GM23338 (cell line): ENCODE results near the gene SNX7.

Source experiments
- CREB1 ChIP-seq: fragments of 250-450 bp; sonication (Bioruptor Pico); IDR thresholded peaks from 2 replicates; pipeline ENCODE4 v1.5.0; 2020; ENCODE audit warnings: low read depth, mild to moderate bottlenecking, moderate library complexity
- EZH2 ChIP-seq: fragments of 200-600 bp; sonication (generic); IDR thresholded peaks from one replicate; pipeline ENCODE4 v1.8.0; 2017; ENCODE audit warnings: antibody characterized with exemption, mild to moderate bottlenecking, low read depth; ENCODE audit not compliant: unreplicated experiment
- EZH2phosphoT487 ChIP-seq: fragments of 200-600 bp; sonication (generic); IDR thresholded peaks from one replicate; pipeline ENCODE4 v1.8.1; 2018; ENCODE audit warnings: antibody characterized with exemption; ENCODE audit not compliant: unreplicated experiment
- JUNB ChIP-seq: IDR thresholded peaks from one replicate; pipeline ENCODE4 v1.6.1; 2016; ENCODE audit warnings: antibody characterized with exemption; ENCODE audit not compliant: unreplicated experiment
- POLR2AphosphoS5 ChIP-seq: IDR thresholded peaks from 2 replicates; pipeline ENCODE4 v1.6.1; 2016; ENCODE audit warnings: antibody characterized with exemption, low read depth
- ZNF331 ChIP-seq: fragments of 250-450 bp; sonication (Bioruptor Pico); IDR thresholded peaks from 2 replicates; pipeline ENCODE4 v1.5.0; 2020; ENCODE audit warnings: low read depth, mild to moderate bottlenecking, moderate library complexity
- TF ChIP-seq, protein P1 (sequence below), 2 experiments: fragments of 200-600 bp in 1 of 2; sonication (generic) in 1 of 2; conservative IDR thresholded peaks; 2 replicates each; pipeline versions ENCODE4 v1.5.1 to v1.6.1; 2016 to 2017; ENCODE audit warnings: antibody characterized with exemption in 2 of 2, low read depth in 2 of 2, mild to moderate bottlenecking in 2 of 2, moderate library complexity in 1 of 2
- TF ChIP-seq, protein P2 (sequence below): fragments of 250-450 bp; sonication (Bioruptor Pico); IDR thresholded peaks from 2 replicates; pipeline ENCODE4 v1.5.0; 2020; ENCODE audit warnings: mild to moderate bottlenecking, moderate library complexity
- TF ChIP-seq, protein P3 (sequence below): IDR thresholded peaks from one replicate; pipeline ENCODE4 v1.6.1; 2018; ENCODE audit warnings: antibody characterized with exemption; ENCODE audit not compliant: unreplicated experiment
- TF ChIP-seq, protein P4 (sequence below): IDR thresholded peaks from 2 replicates; pipeline ENCODE4 v1.6.1; 2016; ENCODE audit warnings: antibody characterized with exemption

DNA sequence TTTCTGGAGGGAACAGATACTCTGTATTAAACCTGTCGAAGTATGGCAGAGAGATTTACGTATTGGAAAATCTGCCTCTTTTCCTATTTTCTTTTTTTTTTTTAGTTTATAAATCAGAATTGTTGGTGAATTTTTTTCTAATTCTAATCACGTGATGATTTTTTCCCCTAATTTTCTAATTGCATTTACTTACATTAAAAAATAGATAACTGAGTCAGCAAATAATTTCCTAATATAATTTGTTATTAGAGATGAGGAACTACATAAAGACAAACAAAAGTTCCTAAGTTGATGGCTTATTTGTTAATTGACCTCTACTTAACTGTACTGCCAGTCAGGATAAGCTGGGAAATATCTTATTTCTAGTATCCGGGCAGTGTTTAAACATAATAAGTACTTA, 34.6 kb downstream of the SNX7 start:
- TF ChIP-seq, protein P1, sequence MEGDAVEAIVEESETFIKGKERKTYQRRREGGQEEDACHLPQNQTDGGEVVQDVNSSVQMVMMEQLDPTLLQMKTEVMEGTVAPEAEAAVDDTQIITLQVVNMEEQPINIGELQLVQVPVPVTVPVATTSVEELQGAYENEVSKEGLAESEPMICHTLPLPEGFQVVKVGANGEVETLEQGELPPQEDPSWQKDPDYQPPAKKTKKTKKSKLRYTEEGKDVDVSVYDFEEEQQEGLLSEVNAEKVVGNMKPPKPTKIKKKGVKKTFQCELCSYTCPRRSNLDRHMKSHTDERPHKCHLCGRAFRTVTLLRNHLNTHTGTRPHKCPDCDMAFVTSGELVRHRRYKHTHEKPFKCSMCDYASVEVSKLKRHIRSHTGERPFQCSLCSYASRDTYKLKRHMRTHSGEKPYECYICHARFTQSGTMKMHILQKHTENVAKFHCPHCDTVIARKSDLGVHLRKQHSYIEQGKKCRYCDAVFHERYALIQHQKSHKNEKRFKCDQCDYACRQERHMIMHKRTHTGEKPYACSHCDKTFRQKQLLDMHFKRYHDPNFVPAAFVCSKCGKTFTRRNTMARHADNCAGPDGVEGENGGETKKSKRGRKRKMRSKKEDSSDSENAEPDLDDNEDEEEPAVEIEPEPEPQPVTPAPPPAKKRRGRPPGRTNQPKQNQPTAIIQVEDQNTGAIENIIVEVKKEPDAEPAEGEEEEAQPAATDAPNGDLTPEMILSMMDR (conservative IDR thresholded peaks at IDR 0.05; ENCODE audit: low read depth in 2 of 2), result no peak
- TF ChIP-seq POLR2AphosphoS5 (no peak), EZH2 (no peak), CREB1 (CRISPR knock-in tag) (no peak), ZNF331 (CRISPR knock-in tag) (no peak), JUNB (no peak), EZH2phosphoT487 (no peak)
- TF ChIP-seq, protein P2, sequence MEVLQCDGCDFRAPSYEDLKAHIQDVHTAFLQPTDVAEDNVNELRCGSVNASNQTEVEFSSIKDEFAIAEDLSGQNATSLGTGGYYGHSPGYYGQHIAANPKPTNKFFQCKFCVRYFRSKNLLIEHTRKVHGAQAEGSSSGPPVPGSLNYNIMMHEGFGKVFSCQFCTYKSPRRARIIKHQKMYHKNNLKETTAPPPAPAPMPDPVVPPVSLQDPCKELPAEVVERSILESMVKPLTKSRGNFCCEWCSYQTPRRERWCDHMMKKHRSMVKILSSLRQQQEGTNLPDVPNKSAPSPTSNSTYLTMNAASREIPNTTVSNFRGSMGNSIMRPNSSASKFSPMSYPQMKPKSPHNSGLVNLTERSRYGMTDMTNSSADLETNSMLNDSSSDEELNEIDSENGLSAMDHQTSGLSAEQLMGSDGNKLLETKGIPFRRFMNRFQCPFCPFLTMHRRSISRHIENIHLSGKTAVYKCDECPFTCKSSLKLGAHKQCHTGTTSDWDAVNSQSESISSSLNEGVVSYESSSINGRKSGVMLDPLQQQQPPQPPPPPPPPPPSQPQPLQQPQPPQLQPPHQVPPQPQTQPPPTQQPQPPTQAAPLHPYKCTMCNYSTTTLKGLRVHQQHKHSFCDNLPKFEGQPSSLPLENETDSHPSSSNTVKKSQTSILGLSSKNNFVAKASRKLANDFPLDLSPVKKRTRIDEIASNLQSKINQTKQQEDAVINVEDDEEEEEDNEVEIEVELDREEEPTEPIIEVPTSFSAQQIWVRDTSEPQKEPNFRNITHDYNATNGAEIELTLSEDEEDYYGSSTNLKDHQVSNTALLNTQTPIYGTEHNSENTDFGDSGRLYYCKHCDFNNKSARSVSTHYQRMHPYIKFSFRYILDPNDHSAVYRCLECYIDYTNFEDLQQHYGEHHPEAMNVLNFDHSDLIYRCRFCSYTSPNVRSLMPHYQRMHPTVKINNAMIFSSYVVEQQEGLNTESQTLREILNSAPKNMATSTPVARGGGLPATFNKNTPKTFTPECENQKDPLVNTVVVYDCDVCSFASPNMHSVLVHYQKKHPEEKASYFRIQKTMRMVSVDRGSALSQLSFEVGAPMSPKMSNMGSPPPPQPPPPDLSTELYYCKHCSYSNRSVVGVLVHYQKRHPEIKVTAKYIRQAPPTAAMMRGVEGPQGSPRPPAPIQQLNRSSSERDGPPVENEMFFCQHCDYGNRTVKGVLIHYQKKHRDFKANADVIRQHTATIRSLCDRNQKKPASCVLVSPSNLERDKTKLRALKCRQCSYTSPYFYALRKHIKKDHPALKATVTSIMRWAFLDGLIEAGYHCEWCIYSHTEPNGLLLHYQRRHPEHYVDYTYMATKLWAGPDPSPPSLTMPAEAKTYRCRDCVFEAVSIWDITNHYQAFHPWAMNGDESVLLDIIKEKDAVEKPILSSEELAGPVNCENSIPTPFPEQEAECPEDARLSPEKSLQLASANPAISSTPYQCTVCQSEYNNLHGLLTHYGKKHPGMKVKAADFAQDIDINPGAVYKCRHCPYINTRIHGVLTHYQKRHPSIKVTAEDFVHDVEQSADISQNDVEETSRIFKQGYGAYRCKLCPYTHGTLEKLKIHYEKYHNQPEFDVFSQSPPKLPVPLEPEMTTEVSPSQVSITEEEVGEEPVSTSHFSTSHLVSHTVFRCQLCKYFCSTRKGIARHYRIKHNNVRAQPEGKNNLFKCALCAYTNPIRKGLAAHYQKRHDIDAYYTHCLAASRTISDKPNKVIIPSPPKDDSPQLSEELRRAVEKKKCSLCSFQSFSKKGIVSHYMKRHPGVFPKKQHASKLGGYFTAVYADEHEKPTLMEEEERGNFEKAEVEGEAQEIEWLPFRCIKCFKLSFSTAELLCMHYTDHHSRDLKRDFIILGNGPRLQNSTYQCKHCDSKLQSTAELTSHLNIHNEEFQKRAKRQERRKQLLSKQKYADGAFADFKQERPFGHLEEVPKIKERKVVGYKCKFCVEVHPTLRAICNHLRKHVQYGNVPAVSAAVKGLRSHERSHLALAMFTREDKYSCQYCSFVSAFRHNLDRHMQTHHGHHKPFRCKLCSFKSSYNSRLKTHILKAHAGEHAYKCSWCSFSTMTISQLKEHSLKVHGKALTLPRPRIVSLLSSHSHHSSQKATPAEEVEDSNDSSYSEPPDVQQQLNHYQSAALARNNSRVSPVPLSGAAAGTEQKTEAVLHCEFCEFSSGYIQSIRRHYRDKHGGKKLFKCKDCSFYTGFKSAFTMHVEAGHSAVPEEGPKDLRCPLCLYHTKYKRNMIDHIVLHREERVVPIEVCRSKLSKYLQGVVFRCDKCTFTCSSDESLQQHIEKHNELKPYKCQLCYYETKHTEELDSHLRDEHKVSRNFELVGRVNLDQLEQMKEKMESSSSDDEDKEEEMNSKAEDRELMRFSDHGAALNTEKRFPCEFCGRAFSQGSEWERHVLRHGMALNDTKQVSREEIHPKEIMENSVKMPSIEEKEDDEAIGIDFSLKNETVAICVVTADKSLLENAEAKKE (CRISPR knock-in tag), result no peak
- TF ChIP-seq, protein P3, sequence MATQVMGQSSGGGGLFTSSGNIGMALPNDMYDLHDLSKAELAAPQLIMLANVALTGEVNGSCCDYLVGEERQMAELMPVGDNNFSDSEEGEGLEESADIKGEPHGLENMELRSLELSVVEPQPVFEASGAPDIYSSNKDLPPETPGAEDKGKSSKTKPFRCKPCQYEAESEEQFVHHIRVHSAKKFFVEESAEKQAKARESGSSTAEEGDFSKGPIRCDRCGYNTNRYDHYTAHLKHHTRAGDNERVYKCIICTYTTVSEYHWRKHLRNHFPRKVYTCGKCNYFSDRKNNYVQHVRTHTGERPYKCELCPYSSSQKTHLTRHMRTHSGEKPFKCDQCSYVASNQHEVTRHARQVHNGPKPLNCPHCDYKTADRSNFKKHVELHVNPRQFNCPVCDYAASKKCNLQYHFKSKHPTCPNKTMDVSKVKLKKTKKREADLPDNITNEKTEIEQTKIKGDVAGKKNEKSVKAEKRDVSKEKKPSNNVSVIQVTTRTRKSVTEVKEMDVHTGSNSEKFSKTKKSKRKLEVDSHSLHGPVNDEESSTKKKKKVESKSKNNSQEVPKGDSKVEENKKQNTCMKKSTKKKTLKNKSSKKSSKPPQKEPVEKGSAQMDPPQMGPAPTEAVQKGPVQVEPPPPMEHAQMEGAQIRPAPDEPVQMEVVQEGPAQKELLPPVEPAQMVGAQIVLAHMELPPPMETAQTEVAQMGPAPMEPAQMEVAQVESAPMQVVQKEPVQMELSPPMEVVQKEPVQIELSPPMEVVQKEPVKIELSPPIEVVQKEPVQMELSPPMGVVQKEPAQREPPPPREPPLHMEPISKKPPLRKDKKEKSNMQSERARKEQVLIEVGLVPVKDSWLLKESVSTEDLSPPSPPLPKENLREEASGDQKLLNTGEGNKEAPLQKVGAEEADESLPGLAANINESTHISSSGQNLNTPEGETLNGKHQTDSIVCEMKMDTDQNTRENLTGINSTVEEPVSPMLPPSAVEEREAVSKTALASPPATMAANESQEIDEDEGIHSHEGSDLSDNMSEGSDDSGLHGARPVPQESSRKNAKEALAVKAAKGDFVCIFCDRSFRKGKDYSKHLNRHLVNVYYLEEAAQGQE, result no peak
- TF ChIP-seq, protein P4, sequence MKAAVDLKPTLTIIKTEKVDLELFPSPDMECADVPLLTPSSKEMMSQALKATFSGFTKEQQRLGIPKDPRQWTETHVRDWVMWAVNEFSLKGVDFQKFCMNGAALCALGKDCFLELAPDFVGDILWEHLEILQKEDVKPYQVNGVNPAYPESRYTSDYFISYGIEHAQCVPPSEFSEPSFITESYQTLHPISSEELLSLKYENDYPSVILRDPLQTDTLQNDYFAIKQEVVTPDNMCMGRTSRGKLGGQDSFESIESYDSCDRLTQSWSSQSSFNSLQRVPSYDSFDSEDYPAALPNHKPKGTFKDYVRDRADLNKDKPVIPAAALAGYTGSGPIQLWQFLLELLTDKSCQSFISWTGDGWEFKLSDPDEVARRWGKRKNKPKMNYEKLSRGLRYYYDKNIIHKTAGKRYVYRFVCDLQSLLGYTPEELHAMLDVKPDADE, result no peak
